ENCODE data around the gene RPL3. TPM values are rescaled to one million over a fixed set of nuclear protein-coding genes. Genes with fewer than 3 reads are reported as not detected.

RPL3 gene
- total and polyA plus RNA-seq, 4 donors = 1,521 to 2,749 (median 1,961) TPM

- H3K4me1 ChIP-seq (ENCODE audit: control insufficient read depth in 5 of 5, insufficient read depth in 5 of 5, low read length in 5 of 5) = peaks cover 0 to 28% (median 0%) of the 10 kb centered on the region in 5 donors
- H3K9ac ChIP-seq (ENCODE audit: insufficient read depth in 1 of 2, low read length in 2 of 2) = no peak overlapping the region
- H3K27ac ChIP-seq (ENCODE audit: low read depth in 1 of 2, low read length in 1 of 2) = peak overlapping the region in 1 of 2 donors; percentile 16
- H3K27me3 ChIP-seq (ENCODE audit: control insufficient read depth in 3 of 3, insufficient read depth in 3 of 3, low read length in 2 of 3) = no peaks in the 10 kb centered on the region
- peaks cover 0 to 8% (median 3%) of the 10 kb centered on the region in 4 donors for H3K9me3 ChIP-seq (ENCODE audit: control insufficient read depth in 4 of 4, insufficient read depth in 3 of 4, low read length in 3 of 4)
- no peak overlapping the region for H3K4me3 ChIP-seq
- ATAC-seq (ENCODE audit: insufficient read depth, low FRiP score) (no peak), DNase-seq (no peak)
- TF ChIP-seq, protein P1, sequence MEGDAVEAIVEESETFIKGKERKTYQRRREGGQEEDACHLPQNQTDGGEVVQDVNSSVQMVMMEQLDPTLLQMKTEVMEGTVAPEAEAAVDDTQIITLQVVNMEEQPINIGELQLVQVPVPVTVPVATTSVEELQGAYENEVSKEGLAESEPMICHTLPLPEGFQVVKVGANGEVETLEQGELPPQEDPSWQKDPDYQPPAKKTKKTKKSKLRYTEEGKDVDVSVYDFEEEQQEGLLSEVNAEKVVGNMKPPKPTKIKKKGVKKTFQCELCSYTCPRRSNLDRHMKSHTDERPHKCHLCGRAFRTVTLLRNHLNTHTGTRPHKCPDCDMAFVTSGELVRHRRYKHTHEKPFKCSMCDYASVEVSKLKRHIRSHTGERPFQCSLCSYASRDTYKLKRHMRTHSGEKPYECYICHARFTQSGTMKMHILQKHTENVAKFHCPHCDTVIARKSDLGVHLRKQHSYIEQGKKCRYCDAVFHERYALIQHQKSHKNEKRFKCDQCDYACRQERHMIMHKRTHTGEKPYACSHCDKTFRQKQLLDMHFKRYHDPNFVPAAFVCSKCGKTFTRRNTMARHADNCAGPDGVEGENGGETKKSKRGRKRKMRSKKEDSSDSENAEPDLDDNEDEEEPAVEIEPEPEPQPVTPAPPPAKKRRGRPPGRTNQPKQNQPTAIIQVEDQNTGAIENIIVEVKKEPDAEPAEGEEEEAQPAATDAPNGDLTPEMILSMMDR (IDR thresholded peaks at IDR 0.05; ENCODE audit: control extremely low read depth, extremely low read depth) = no peak
- 90 to 91% methylated on average over 6 to 7 of the region's 7 CpGs for WGBS, 2 donors
- H3K36me3 ChIP-seq (ENCODE audit: control insufficient read depth in 4 of 4, insufficient read depth in 4 of 4, low read length in 4 of 4) = no peaks in the 10 kb centered on the region
Observed at GRCh38 chr22:39280250-39280649, 39.2 kb downstream of the RPL3 start.

DNA sequence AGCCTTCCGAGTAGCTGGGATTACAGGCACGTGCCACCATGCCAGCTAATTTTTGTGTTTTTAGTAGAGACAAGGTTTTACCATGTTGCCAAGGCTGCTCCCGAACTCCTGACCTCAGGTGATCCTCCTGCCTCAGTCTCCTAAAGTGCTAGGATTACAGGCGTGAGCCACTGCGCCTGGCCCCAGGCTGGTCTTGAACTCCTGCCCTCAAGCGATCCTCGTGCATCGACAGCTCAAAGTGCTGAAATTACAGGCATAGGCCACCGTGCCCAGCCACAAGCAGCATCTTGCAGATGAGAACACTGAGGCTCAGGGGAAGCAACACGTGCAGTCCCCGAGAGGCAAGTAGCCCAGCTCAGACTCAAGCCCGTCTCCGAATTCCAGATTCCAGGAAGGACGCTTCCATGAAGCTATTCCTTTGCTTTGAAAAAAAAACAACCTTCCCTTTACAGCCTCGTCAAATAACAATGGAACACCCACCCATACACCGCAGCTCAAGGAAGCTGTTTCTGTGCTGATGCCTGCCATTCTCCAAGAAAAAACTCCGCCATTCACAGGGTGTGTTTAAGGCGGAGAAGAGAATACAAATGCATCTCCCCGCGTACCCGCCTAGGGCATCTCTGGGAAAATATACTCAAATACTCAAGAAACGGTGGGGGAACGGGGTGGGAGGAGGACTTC is 40.1 kb downstream of the RPL3 start:
- ATAC-seq (ENCODE audit: insufficient read depth, low FRiP score) = no peak
- Histone ChIP-seq H3K27ac (ENCODE audit: low read depth in 1 of 2, low read length in 1 of 2) (peak overlapping the region in 1 of 2 donors; percentile 37), H3K27me3 (ENCODE audit: control insufficient read depth in 3 of 3, insufficient read depth in 3 of 3, low read length in 2 of 3) (no peaks in the 10 kb centered on the region), H3K9ac (ENCODE audit: insufficient read depth in 1 of 2, low read length in 2 of 2) (no peak overlapping the region), H3K4me1 (ENCODE audit: control insufficient read depth in 5 of 5, insufficient read depth in 5 of 5, low read length in 5 of 5) (peaks cover 0 to 28% (median 0%) of the 10 kb centered on the region in 5 donors), H3K36me3 (ENCODE audit: control insufficient read depth in 4 of 4, insufficient read depth in 4 of 4, low read length in 4 of 4) (no peaks in the 10 kb centered on the region), H3K4me3 (no peak overlapping the region), H3K9me3 (ENCODE audit: control insufficient read depth in 4 of 4, insufficient read depth in 3 of 4, low read length in 3 of 4) (peaks cover 0 to 5% (median under 1%) of the 10 kb centered on the region in 4 donors)
- TF ChIP-seq, protein P1 (IDR thresholded peaks at IDR 0.05; ENCODE audit: control extremely low read depth, extremely low read depth) = no peak
- 41 to 57% methylated on average over 23 of the region's 23 CpGs for WGBS, 2 donors
- no peak for DNase-seq

- no peak overlapping the region for H3K4me3 ChIP-seq
- peaks cover 0 to 19% (median 0%) of the 10 kb centered on the region in 5 donors for H3K4me1 ChIP-seq (ENCODE audit: control insufficient read depth in 5 of 5, insufficient read depth in 5 of 5, low read length in 5 of 5)
- DNase-seq (no peak), ATAC-seq (ENCODE audit: insufficient read depth, low FRiP score) (no peak)
- peak overlapping the region; percentile 35 to 65 for H3K27ac ChIP-seq (ENCODE audit: low read depth in 1 of 2, low read length in 1 of 2)
- peaks cover 0 to 5% (median under 1%) of the 10 kb centered on the region in 4 donors for H3K9me3 ChIP-seq (ENCODE audit: control insufficient read depth in 4 of 4, insufficient read depth in 3 of 4, low read length in 3 of 4)
- no peaks in the 10 kb centered on the region for H3K36me3 ChIP-seq (ENCODE audit: control insufficient read depth in 4 of 4, insufficient read depth in 4 of 4, low read length in 4 of 4)
- H3K9ac ChIP-seq (ENCODE audit: insufficient read depth in 1 of 2, low read length in 2 of 2) = no peak overlapping the region
- no peaks in the 10 kb centered on the region for H3K27me3 ChIP-seq (ENCODE audit: control insufficient read depth in 3 of 3, insufficient read depth in 3 of 3, low read length in 2 of 3)
- TF ChIP-seq, protein P1 (IDR thresholded peaks at IDR 0.05; ENCODE audit: control extremely low read depth, extremely low read depth) = no peak
- WGBS, 2 donors = 48 to 51% methylated on average over 13 of the region's 13 CpGs
Observed at GRCh38 chr22:39278040-39278439, 41.4 kb downstream of the RPL3 start.

All from lung (tissue), 12 donors.